Measurements from ENCODE around the gene CST3.

CST3 gene

DNA sequence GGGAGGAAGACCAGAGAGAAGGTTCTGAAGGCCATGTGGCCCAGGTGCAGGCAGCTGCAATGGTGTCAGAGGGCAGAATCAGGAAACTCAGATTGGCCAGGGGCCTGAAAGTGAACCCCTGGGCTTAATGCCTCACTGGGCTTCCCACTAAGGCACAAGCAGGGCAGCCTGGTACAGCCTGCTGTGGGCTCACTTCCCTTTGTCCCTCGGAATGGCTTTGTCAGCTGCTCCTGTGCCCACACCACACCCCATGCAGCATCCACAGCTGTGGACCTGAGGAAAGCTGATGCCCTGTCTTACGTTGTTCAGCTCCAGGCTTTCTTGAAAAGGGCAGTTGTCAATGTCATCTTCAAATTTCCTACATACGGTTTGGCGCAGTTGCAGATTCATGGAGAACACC, 34.4 kb downstream of the CST3 start:
- FAIRE-seq (no peak), DNase-seq (ENCODE audit: insufficient read length, low spot score) (no peak)
- no peak for TF ChIP-seq POLR2A (IDR thresholded peaks at IDR 0.05; ENCODE audit: low read depth, low read length)

DNA sequence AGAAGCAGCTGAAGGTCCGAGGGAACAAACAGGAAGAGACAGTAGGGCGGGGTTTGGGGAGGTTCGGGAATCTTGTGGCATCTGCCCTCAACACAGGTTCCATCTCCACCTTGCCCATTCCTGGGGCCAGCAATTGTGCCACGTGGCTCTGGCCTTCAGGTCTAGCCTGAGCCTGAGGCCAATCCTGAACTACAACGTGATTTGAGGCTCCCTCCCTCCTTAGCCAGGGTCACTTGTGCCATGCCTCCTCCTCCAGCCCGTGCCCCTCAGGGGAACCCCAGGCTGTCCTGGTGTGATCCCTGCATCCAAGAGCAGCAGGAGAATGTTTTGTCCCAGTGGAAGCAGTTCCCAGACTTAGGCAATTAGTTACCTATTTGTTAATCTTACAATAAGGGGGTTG, 35.1 kb downstream of the CST3 start:
- no peak for TF ChIP-seq POLR2A (IDR thresholded peaks at IDR 0.05; ENCODE audit: low read depth, low read length)
- no peak for FAIRE-seq
- DNase-seq (ENCODE audit: insufficient read length, low spot score), result no peak

DNA sequence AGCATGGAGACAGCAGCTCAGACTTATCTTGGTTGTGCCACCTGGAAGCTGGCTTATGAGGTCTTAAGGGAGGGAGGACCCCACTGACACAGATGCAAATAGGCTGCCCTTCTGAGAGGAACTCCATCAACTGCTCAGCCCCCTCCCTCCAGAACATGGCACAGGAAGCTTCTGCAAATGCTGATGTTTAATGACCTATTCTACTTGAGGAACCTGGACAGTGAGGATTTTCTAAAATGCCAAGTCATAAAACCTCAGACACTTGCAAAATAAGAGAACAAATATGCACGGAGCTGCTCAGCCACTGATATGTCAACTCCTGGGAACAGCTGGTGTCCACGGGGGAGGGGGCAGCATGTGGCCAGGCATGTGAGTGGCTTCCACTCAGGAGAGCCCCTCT, 35.5 kb downstream of the CST3 start:
- no peak for FAIRE-seq
- TF ChIP-seq POLR2A (IDR thresholded peaks at IDR 0.05; ENCODE audit: low read depth, low read length), result no peak
- DNase-seq (ENCODE audit: insufficient read length, low spot score), result no peak

DNA sequence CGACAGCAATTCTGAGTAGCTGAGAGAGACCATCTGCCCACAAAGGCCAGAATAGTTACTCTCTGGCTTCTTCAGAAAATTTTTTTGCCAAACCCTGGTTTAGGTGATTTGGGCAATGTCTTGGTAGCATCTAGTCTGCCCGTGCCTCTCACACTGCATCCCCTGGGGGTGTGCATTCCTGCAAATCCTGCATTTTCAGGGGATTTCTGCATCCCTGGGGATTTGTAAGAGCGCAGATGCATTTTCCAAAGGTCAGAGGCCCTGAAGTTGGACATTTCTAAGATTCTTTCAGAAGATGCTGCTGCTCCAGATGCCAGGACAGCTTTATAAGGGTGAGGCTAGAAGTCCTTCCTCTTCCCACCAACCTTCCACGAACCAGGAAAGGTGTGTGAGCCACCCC, 36.0 kb downstream of the CST3 start:
- FAIRE-seq (no peak), DNase-seq (ENCODE audit: insufficient read length, low spot score) (no peak)
- TF ChIP-seq POLR2A (IDR thresholded peaks at IDR 0.05; ENCODE audit: low read depth, low read length), result no peak

DNA sequence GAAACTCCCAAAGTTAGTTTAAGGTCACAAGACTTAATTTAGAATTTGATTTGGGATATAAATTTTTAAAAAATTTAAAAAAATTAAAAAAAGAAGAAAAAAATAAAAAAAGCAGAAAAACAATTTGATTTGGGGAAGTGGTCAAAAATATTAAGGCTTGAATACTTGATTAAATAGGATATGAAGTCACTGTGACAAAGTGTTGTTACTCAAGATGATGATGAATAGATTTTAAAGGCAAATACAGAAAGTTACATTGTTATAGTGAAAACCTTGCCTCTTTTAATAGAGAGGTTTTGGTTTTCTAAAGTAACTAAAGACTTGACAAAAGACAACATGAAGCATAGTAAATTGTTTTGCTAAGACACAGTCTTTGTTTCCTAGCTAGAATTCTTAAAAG, 39.3 kb downstream of the CST3 start:
- TF ChIP-seq POLR2A (IDR thresholded peaks at IDR 0.05; ENCODE audit: low read depth, low read length), result no peak
- no peak for FAIRE-seq
- no peak for DNase-seq (ENCODE audit: insufficient read length, low spot score)

DNA sequence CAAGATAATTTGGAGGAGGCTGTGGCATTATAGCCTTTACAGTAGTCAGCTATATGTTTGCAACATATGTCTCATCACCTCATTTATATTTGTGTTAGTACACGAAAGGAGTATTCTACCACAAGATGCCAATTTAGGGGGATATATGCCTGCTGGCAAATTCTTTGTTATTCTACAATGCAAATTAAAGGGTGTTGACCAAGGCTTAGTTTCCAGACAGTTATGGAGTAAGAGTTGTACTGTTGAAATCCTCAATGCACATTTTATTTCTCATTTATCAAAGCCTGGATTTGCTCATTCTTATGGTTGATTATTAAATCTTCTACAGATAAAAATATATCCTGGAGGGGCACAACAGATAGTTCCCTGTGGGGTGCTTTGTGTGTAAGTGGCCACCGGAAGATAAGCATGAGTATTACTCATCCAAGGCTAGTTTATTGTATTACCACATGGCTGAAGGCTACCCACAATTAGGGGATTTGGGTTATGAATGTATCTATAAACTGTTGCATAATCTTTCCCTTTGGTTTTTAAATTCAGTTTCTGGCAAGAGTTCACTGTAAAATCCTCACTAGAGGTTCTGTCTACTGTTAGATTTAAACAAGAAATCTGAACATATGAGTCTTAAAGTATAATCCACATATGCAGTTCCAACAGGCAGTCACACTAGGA, 41.0 kb downstream of the CST3 start:
- DNase-seq (ENCODE audit: insufficient read length, low spot score) (no peak), FAIRE-seq (no peak)
- TF ChIP-seq POLR2A (IDR thresholded peaks at IDR 0.05; ENCODE audit: low read depth, low read length), result no peak

DNA sequence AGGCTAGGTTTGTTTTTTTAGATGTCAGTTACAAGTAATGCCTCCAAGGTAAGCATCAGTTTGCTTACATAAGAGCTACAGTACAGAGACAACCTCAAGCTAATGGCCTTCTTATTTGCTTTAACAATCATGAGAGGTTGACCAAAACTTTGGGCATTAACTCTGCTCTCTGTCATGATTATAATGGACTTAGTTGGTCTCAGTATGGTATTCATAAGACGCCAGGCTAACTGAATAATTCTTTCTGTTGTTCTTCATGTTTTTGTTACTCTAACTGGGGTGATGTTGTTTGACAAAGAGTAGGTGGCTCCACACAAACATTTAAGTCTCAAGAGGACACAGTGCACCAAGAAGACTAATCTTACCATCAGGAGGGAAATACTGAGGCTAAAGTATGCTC, 41.8 kb downstream of the CST3 start:
- no peak for FAIRE-seq
- no peak for DNase-seq (ENCODE audit: insufficient read length, low spot score)
- TF ChIP-seq POLR2A (IDR thresholded peaks at IDR 0.05; ENCODE audit: low read depth, low read length), result no peak

DNA sequence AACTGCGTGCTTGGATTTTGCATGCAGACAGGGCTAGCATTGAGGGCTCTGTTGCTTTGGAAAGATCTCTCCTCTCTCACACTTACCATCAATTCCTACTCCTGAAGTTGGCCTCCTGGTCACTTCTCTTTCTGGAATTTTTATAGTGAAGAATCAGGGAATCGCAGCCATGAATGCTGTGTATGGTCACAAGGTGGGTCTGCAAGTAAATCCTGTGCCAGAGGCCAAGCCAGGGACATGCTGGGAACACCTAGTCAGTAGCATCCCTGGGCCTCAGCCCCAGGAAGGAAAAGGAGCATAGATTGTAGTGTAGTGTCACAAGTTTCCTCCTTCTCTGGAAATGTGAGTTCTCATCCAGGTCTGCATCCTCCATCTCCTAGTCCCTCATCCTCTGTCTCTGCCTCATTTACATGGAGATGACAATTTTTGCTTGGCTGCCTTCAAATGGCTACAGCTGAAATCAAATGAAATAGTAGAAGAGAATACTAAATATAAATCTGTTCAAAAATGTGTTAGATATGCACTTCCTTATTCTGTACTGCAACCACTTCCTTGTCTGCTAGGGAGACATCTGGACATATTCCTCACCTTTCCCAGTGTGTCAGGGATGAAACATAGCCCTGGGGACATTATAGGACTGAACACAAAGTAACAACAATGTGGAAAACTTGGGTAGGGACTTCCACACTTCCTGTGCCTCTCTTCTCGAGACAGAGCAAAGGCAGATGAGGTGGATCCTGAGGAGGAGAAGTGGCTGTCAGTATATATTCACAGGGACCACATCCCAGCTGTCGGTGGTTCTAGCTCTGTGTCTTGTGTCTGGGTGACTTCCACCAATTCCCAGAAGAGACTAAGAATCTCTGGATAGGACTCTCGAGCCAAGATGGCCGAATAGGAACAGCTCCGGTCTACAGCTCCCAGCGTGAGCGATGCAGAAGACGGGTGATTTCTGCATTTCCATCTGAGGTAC, 49.0 kb downstream of the CST3 start:
- DNase-seq (ENCODE audit: insufficient read length, low spot score) (no peak), FAIRE-seq (no peak)
- TF ChIP-seq POLR2A (IDR thresholded peaks at IDR 0.05; ENCODE audit: low read depth, low read length), result no peak

DNA sequence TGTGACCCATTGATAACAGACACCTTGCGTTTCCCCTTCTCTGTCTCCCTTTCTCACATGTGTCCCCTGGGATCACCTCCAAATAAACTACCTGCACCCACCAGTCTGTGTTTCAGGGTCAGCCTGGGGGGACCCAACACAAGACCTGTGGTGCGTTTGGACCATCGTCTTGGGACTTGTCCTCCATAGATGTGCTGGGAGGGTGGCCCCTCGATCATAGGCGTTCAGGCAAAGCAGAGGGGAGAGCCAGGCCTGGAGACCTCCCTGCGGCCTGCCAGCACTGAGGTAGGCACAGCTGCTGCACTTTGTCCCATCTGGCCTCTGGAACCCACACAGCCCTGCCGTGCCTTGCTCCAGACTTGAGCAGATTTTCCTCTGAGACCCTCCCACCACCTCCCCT, 50.1 kb downstream of the CST3 start:
- FAIRE-seq, result no peak
- TF ChIP-seq POLR2A (IDR thresholded peaks at IDR 0.05; ENCODE audit: low read depth, low read length), result no peak
- DNase-seq (ENCODE audit: insufficient read length, low spot score), result no peak

DNA sequence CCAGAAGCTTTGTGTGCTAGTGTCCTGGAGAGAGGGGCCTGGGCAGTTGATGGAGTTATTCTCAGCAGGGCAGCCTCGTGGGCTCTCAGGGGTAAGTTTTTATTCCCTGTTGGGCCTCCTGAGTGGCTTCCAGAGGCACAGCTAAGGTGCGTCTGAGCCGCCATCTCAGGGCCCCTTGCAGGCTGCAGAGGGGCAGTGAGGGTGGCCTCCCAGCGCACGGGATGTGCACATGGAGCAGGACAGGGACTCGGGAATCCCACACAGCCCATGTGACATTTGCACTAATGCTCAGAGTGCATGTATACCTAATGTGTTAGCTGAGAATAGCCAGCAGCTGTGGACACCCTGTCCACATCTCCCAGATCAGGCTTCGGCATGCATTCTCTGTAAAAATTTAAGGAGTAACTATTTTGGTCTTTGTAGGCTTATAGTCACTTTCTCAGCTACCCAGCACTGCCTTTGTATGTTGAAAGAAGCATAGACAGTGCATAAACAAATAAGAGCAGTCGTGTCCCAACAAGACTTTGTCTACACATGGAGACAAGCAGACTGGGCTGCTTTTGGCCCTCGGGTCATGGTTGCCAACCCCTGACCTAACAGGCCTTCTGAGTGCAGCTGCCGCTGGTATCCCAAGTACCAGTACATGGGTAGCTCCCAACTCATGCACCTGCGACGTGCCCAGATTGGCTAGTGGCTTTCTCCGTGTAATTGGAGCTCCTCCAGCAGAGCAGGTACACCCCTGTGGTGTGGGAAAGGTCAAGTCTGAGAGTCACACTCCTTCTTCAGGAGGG, 50.8 kb downstream of the CST3 start:
- DNase-seq (ENCODE audit: insufficient read length, low spot score) (no peak), FAIRE-seq (no peak)
- no peak for TF ChIP-seq POLR2A (IDR thresholded peaks at IDR 0.05; ENCODE audit: low read depth, low read length)

DNA sequence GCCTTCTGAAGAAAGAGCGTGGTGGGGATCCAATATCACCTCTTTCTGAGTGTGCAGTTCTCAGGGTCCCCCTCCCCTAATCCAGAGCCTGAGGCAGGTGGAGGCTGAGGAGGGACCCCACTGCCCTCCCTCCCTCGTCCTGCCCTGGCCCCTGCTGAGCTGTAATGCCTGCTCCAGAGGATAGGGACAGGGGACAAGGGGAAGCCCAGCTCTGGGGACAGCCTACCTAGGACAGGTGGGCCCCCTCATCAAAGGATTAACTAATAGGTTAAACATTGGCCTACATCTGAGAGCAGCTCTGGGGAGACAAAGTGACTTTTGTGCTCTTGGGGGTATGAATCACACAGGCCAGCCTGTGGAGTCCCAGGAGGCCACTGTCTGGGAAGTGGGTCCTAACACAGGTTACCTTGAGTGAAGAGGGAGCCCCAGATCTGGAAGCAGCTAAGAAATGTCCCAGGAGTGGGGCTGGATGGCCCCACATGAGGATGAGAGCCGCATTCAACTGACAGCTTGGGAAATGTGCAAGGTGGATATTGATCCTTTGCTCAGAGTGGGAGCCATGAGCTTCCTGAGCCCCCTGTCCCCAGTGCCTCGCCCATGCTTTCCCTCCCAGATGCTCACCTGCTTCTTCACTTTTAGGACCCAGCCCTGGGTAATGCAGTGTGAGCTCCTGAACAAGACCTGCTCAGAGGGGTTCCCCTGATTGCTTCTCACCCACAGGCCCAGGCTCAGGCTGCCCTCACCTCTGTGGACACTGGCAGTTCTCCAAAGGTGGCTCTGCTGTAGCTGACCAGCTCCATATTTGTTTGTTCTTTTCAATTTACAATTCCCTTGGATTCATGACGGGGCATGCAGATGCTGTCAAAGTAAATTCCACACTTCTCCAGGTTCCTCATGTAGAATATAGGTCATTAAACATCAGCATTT, 51.7 kb downstream of the CST3 start:
- FAIRE-seq (no peak), DNase-seq (ENCODE audit: insufficient read length, low spot score) (no peak)
- TF ChIP-seq POLR2A (IDR thresholded peaks at IDR 0.05; ENCODE audit: low read depth, low read length), result no peak

DNA sequence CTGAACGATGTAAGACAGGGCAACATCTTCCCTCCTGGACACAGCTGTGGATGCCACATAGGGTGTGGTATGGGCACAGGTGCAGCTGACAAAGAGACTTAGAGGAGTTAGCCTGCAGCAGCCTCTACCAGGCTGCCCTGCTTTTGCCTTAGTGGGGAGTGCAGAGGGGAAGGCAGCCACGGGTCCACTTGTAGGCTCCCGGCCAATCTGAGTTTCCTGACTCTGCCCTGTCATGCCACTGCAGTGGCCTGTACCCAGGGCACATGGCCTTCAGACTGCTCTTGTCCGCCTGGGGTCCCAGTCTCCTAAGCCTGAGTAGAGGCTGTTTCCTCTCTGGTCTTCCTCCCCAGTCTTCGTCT, 52.3 kb downstream of the CST3 start:
- FAIRE-seq, result no peak
- no peak for TF ChIP-seq POLR2A (IDR thresholded peaks at IDR 0.05; ENCODE audit: low read depth, low read length)
- no peak for DNase-seq (ENCODE audit: insufficient read length, low spot score)

Data from H54 (cell line).